Activated CD8-positive, alpha-beta T cell treated with anti-CD3 and anti-CD28 coated beads, Interleukin-2, amount 10 ng/mL, durations not matched to agents 7 days and 5 days (primary cell): ENCODE results near the gene CLASP2. TPM values are rescaled to one million over a fixed set of nuclear protein-coding genes. Genes with fewer than 3 reads are reported as not detected.
"Not testable (repeated sequence)": the region's sequence is repeated elsewhere in the genome, so short reads cannot be mapped to it uniquely, and the experiment has no call there.

Source experiments
- ATAC-seq: fragments of 150-1000 bp; cut with Tn5 transposase; one replicate; pipeline ENCODE4 v1.10.0; 2021; ENCODE audit warnings: moderate library complexity
- CTCF ChIA-PET: fragments of 350-600 bp; sonication (Branson Sonifier 250); formaldehyde crosslinking; loops from one replicate; lab custom pipeline; 2021; ENCODE audit warnings: antibody characterized with exemption; lab: Charles Lee
- POLR2A ChIA-PET: fragments of 350-600 bp; sonication (Branson Sonifier 250); formaldehyde crosslinking; loops from one replicate; lab custom pipeline; 2021; ENCODE audit warnings: antibody characterized with exemption; lab: Charles Lee
- DNase-seq: peaks from one replicate; pipeline ENCODE4 v3.0.0-alpha.2; 2020
- H3K27ac Mint-ChIP-seq: one replicate; pipeline ENCODE4 v1.8.0; 2021; ENCODE audit warnings: mild to moderate bottlenecking, mixed read lengths
- H3K27me3 Mint-ChIP-seq: one replicate; pipeline ENCODE4 v1.8.0; 2021; ENCODE audit warnings: low read depth, mixed read lengths
- H3K36me3 Mint-ChIP-seq: one replicate; pipeline ENCODE4 v1.8.0; 2021; ENCODE audit warnings: low read depth, mixed read lengths
- H3K4me1 Mint-ChIP-seq: one replicate; pipeline ENCODE4 v1.8.0; 2021; ENCODE audit warnings: low read depth, mixed read lengths
- H3K4me3 Mint-ChIP-seq: one replicate; pipeline ENCODE4 v1.8.0; 2021; ENCODE audit warnings: mild to moderate bottlenecking, mixed read lengths
- H3K9me3 Mint-ChIP-seq: one replicate; pipeline ENCODE4 v1.8.0; 2022; ENCODE audit warnings: mixed read lengths; ENCODE audit not compliant: insufficient read depth
- total RNA-seq, 2 experiments: library from RNA; stranded (reverse); gene quantifications; one replicate each; pipeline ENCODE4 v1.2.3, GENCODE V29; 2021

Gene CLASP2
- total RNA-seq, 2 experiments from 2014 or later: 44.0 to 44.3 TPM

DNA sequence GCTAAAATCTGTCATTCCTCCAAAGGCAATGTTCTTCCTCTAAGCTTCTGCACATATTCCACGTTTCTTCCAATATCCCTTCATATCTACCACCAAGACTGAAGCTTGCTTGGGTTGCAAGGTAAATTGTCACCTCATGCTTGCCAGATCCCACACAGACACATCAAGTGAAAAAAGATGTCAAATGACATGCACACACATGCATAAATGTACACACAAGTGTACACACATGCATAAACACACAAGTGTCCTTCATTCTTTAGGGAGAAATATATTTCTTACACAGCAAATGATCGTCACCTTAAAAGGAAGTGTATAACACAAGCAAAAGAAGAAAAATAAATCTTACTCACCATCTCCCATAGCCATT is 59.4 kb downstream of the CLASP2 start:
- Mint-ChIP-seq H3K4me1 (peaks cover 24% of the 10 kb centered on the region), H3K4me3 (peak overlapping the region; percentile 29), H3K36me3 (peaks cover 3% of the 10 kb centered on the region), H3K27ac (no peak overlapping the region), H3K27me3 (no peaks in the 10 kb centered on the region), H3K9me3 (no peaks in the 10 kb centered on the region)
- POLR2A ChIA-PET: interaction anchor here (1.4 kb wide), 1 partner anchor 140 kb away, joined by 5 read pairs; the partner anchor contains the start of gene PDCD6IP
- DNase-seq (no peak), ATAC-seq (no peak)
- CTCF ChIA-PET: interaction anchor here (1.2 to 2.3 kb wide), 3 partner anchors 22 to 286 kb away, joined by 4 to 6 read pairs (median 5); no protein-coding TSS in a partner anchor

- H3K4me1 Mint-ChIP-seq: peaks cover 24% of the 10 kb centered on the region
Observed at GRCh38 chr3:33658039-33658438, 60.0 kb downstream of the CLASP2 start.

DNA sequence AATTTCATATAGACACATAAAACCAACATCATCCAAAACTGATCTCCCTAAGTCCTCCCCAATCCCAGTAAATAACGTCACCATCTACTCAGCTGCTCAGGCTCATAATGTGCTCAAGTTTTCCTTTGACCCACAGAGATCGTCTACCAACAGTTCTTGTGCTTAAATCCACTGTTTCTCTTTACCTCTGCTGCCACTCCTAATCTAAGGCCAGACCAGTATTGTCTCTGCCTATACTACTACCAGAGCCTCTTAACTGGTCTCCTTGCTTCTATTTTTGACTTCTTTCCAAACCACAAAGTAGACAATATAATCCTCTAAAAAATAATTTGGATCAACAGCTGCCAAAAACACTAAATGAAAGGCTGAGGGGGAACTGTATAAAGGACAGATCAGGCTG is 65.3 kb downstream of the CLASP2 start:
- Mint-ChIP-seq H3K4me1 (peaks cover 6% of the 10 kb centered on the region), H3K36me3 (no peaks in the 10 kb centered on the region), H3K9me3 (no peaks in the 10 kb centered on the region)

More at GRCh38 chr3:33658039-33658438, 60.0 kb downstream of the CLASP2 start:
- Mint-ChIP-seq H3K27me3 (no peaks in the 10 kb centered on the region), H3K9me3 (no peaks in the 10 kb centered on the region), H3K36me3 (peaks cover 3% of the 10 kb centered on the region), H3K27ac (no peak overlapping the region), H3K4me3 (no peak overlapping the region)
- ATAC-seq (no peak), DNase-seq (no peak)
- ChIA-PET CTCF (no interaction called here), POLR2A (no interaction called here)

DNA sequence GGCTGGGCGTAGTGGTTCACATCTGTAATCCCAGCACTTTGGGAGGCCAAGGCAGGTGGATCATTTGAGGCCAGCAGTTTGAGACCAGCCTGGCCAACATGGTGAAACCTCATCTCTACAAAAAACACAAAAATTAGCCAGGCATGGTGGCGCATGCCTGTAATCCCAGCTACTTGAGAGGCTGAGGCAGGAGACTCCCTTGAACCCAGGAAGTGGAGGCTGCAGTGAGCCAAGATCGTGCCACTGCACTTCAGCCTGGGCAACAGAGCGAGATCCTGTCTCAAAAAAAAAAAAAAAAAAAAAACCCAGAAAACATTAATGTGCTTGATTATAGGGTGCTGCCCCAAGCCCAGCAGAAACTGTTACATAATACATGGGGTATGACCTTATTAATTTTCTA is 67.0 kb downstream of the CLASP2 start:
- POLR2A ChIA-PET, H3K27ac Mint-ChIP-seq, ATAC-seq, H3K4me1 Mint-ChIP-seq, H3K36me3 Mint-ChIP-seq, DNase-seq, H3K27me3 Mint-ChIP-seq, H3K4me3 Mint-ChIP-seq, H3K9me3 Mint-ChIP-seq, CTCF ChIA-PET: not testable (repeated sequence)

More for the DNA sequence above, 65.3 kb downstream of the CLASP2 start:
- H3K4me3 Mint-ChIP-seq: no peak overlapping the region
- POLR2A ChIA-PET: no interaction called here
- H3K27ac Mint-ChIP-seq: no peak overlapping the region
- CTCF ChIA-PET: interaction anchor here (1.3 kb wide), 2 partner anchors 134 to 280 kb away, joined by 3 to 5 read pairs; no protein-coding TSS in a partner anchor
- DNase-seq (no peak), ATAC-seq (no peak)
- no peaks in the 10 kb centered on the region for H3K27me3 Mint-ChIP-seq

DNA sequence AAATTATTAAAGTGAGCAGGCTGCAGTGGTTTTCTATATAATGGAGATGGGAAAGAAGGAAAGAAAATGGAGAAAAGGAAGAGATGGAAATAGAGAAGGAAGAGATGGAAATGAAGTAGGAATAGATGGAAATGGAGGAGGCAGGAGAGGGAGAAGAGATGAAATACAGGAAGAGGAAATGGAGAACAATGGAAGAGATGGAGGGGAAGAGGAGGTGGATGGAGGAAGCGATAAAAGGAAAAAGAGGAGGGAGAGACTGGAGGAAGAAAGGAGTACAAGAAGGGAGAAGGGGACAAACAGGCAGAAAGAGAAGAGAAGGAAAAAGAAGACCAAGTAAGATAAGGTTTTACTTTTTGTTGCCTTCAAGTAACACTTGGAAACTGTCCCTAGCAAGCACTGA is 67.6 kb downstream of the CLASP2 start:
- no peak overlapping the region for H3K4me3 Mint-ChIP-seq
- DNase-seq (no peak), ATAC-seq (no peak)
- CTCF ChIA-PET: no interaction called here
- no peak overlapping the region for H3K27ac Mint-ChIP-seq
- H3K36me3 Mint-ChIP-seq: no peaks in the 10 kb centered on the region
- no peaks in the 10 kb centered on the region for H3K9me3 Mint-ChIP-seq
- peaks cover 11% of the 10 kb centered on the region for H3K4me1 Mint-ChIP-seq
- POLR2A ChIA-PET: no interaction called here
- H3K27me3 Mint-ChIP-seq: no peaks in the 10 kb centered on the region

GRCh38 chr3:33648793-33649192 is 69.3 kb downstream of the CLASP2 start:
- ATAC-seq (no peak), DNase-seq (no peak)
- Mint-ChIP-seq H3K27me3 (no peaks in the 10 kb centered on the region), H3K27ac (no peak overlapping the region), H3K4me3 (no peak overlapping the region), H3K9me3 (no peaks in the 10 kb centered on the region), H3K4me1 (peaks cover 11% of the 10 kb centered on the region), H3K36me3 (peaks cover 3% of the 10 kb centered on the region)
- POLR2A ChIA-PET: interaction anchor here (1.0 kb wide), 1 partner anchor 11 kb away, joined by 3 read pairs; no protein-coding TSS in a partner anchor
- CTCF ChIA-PET: interaction anchor here (1.0 to 1.6 kb wide), 4 partner anchors 12 to 129 kb away, joined by 3 to 5 read pairs (median 4); no protein-coding TSS in a partner anchor

DNA sequence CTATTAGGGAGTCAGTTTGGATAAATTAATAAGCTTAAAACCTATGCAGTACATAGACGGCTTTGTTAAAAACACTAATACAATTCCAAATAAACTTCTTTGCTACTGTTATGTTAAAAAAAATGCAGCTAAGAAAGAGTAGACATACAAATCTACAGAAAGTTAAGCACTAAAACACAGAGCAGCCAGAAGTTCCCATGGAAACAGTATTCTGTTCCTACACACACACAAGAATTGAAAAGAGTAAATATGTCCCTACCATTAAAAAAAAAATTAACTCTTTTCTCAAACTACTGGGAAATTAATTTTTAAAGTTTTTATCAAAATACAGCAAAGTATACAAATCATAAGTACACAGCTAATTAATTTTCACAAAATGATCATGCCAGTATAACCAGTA is 71.6 kb downstream of the CLASP2 start:
- ChIA-PET CTCF (interaction anchor here (1.1 to 1.3 kb wide), 2 partner anchors 9 to 141 kb away, joined by 4 read pairs; no protein-coding TSS in a partner anchor), POLR2A (no interaction called here)
- no peaks in the 10 kb centered on the region for H3K9me3 Mint-ChIP-seq
- DNase-seq (no peak), ATAC-seq (no peak)
- no peak overlapping the region for H3K27ac Mint-ChIP-seq
- no peak overlapping the region for H3K4me3 Mint-ChIP-seq
- peaks cover 10% of the 10 kb centered on the region for H3K4me1 Mint-ChIP-seq
- H3K36me3 Mint-ChIP-seq: peaks cover 3% of the 10 kb centered on the region
- no peaks in the 10 kb centered on the region for H3K27me3 Mint-ChIP-seq

DNA sequence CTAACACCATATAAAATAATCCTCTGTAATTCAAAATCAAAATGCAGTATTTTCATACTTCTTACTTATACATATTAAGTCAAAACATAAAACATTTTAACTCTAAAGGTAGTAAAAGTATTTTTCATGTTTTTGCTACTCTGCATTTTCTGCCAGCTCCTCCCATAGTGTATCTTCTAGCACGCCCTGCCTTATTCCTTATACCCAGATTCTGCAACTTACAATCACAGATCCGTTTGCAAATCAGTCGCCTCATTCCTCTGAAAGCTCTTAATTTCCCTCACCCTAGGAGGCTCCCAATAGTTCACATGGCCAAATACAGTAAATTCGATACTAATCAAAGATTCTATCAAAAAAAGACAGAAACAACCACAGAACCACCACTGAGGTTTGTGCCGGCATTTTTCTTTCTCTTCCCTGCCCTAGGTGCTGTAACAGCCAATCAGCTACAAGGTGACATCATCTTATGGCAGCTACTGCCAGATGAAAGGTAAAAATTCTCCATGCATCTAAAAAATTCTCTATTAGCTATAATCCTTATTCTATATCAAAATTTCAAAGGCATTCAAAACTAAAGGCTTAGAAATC is 72.9 kb downstream of the CLASP2 start:
- POLR2A ChIA-PET: no interaction called here

DNA sequence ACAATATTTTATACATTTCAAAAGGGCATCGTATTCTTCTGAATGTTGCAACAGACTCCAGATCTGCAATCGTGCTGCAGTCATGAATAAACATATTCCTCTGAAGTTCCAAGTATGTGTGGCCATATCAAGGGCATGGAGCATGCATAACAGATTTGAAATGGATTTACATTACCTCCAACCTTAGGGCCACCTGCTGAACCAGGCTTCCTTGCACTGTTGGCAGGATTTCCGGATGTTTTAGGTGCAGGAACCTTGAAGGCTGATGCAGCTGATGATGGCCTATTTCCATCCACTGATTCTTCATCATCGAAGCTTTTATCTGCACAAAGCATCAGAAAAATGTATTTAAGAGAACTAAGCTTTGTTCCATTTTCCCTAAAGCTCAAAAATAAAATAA is 73.5 kb downstream of the CLASP2 start:
- H3K9me3 Mint-ChIP-seq: no peaks in the 10 kb centered on the region
- ATAC-seq (no peak), DNase-seq (no peak)
- H3K4me1 Mint-ChIP-seq: peaks cover 10% of the 10 kb centered on the region
- POLR2A ChIA-PET: no interaction called here
- CTCF ChIA-PET: interaction anchor here (0.9 to 1.5 kb wide), 3 partner anchors 8 to 142 kb away, joined by 4 to 5 read pairs (median 4); no protein-coding TSS in a partner anchor
- no peaks in the 10 kb centered on the region for H3K27me3 Mint-ChIP-seq
- no peak overlapping the region for H3K4me3 Mint-ChIP-seq
- H3K27ac Mint-ChIP-seq: no peak overlapping the region
- peaks cover 3% of the 10 kb centered on the region for H3K36me3 Mint-ChIP-seq

More for the DNA sequence above, 72.9 kb downstream of the CLASP2 start:
- Mint-ChIP-seq H3K27me3 (no peaks in the 10 kb centered on the region), H3K27ac (no peak overlapping the region), H3K36me3 (peaks cover 3% of the 10 kb centered on the region), H3K9me3 (no peaks in the 10 kb centered on the region), H3K4me3 (peak overlapping the region; percentile 27), H3K4me1 (peaks cover 10% of the 10 kb centered on the region)
- CTCF ChIA-PET: interaction anchor here (0.9 to 1.5 kb wide), 4 partner anchors 8 to 142 kb away, joined by 3 to 5 read pairs (median 4); no protein-coding TSS in a partner anchor
- peak; percentile 97 for ATAC-seq
- peak; percentile 60 for DNase-seq

DNA sequence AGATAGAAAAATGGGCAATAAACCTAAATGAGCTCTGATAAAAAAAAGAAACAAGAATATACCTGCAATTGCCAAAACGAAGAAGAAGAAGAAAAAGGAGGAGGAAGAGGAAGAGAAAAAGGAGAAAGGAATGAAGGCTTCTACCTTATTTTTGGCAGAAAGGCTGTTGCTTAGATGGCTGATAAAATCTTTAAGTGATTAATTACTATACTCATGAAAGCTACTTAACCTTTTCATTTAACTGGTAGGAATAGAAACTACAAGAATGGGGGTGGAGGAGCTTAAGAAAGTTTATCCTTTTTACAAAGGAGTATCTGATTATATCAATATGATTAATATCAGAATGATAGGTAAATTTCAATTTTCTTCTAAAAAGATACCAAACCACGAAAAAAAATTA is 75.2 kb downstream of the CLASP2 start:
- CTCF ChIA-PET: interaction anchor here (0.7 to 1.8 kb wide), 2 partner anchors 102 to 145 kb away, joined by 3 to 10 read pairs; no protein-coding TSS in a partner anchor
- Mint-ChIP-seq H3K36me3 (peaks cover 3% of the 10 kb centered on the region), H3K27me3 (no peaks in the 10 kb centered on the region), H3K9me3 (no peaks in the 10 kb centered on the region), H3K27ac (no peak overlapping the region), H3K4me3 (no peak overlapping the region), H3K4me1 (peaks cover 10% of the 10 kb centered on the region)
- no peak for ATAC-seq
- POLR2A ChIA-PET: no interaction called here
- DNase-seq: no peak

DNA sequence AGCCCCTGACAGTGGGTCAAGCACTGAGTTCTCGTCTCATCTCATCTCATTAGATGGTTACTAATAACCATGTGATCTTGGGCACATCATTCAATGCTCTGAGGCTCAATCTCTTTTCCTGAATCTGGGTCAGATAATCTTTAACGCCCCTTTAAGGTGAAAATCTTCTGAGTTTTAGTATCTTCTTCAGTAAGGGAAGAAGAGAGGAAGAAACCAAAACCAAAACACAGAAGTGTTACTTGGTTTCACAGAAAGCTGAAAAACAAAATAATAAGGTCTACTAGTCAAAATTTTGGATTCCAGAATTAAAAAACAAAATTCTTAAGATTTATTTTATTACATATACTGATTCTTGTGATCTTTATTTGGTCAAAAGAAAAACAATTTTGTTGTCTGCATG is 78.2 kb downstream of the CLASP2 start:
- Mint-ChIP-seq H3K27ac (no peak overlapping the region), H3K4me1 (no peaks in the 10 kb centered on the region), H3K27me3 (no peaks in the 10 kb centered on the region), H3K4me3 (no peak overlapping the region), H3K9me3 (no peaks in the 10 kb centered on the region), H3K36me3 (peaks cover 3% of the 10 kb centered on the region)
- CTCF ChIA-PET: interaction anchor here (2.3 to 2.6 kb wide), 2 partner anchors 136 to 147 kb away, joined by 7 to 14 read pairs; no protein-coding TSS in a partner anchor
- ATAC-seq (no peak), DNase-seq (no peak)
- POLR2A ChIA-PET: no interaction called here

GRCh38 chr3:33637482-33637881 is 80.6 kb downstream of the CLASP2 start:
- Mint-ChIP-seq H3K4me3 (no peak overlapping the region), H3K27ac (no peak overlapping the region), H3K4me1 (no peaks in the 10 kb centered on the region), H3K9me3 (no peaks in the 10 kb centered on the region), H3K36me3 (no peaks in the 10 kb centered on the region), H3K27me3 (no peaks in the 10 kb centered on the region)
- CTCF ChIA-PET: interaction anchor here (0.7 to 2.5 kb wide), 13 partner anchors 8 to 264 kb away, joined by 3 to 23 read pairs (median 5); no protein-coding TSS in a partner anchor
- ATAC-seq (no peak), DNase-seq (no peak)
- POLR2A ChIA-PET: no interaction called here
